ENCODE data around the gene MAPK12.

DNA sequence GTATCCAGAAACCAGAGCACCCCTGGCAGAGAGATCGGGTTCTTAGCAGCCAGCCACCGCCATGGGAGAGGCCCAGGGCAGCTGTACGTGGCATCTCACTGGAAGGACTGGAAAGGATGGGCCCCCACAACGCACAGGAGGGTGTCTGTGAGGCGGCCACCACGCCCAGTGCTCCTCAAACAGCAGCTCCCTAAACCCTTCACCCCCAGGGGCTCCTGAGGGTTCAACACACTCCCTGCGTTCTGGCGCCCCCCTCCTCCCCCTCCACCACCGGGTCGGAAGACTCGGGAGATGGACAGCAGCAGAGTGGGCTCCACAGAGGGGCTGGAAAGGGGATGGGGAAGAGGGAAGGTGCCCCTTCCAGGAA lies 1.1 kb downstream of the MAPK12 start:
- no peak for TF ChIP-seq CHD2 (IDR thresholded peaks at IDR 0.05; ENCODE audit: low read length)
- TF ChIP-seq POLR2A (IDR thresholded peaks at IDR 0.05; ENCODE audit: control extremely low read depth in 1 of 2, low read depth in 2 of 2, low read length in 2 of 2): 0 out of 3 replicates have a peak, but pooled peaks of 1 of the 2 experiments have one; percentile 6
- TF ChIP-seq POLR2AphosphoS5 (IDR thresholded peaks at IDR 0.05; ENCODE audit: low read depth, low read length): no peak
- TF ChIP-seq KDM5A (IDR thresholded peaks at IDR 0.05; ENCODE audit: low read length): no peak
- no peak for TF ChIP-seq RXRA (IDR thresholded peaks at IDR 0.05; ENCODE audit: insufficient read depth, low read depth, low read length)
- TF ChIP-seq RAD21 (IDR thresholded peaks at IDR 0.05 in 1 of 2, conservative IDR thresholded peaks at IDR 0.05 in 1 of 2; ENCODE audit: low read depth in 2 of 2, low read length in 2 of 2): no peak
- TF ChIP-seq NRF1 (IDR thresholded peaks at IDR 0.05; ENCODE audit: low read depth, low read length): no peak
- no peak for TF ChIP-seq TAF1 (IDR thresholded peaks at IDR 0.05; ENCODE audit: low read depth, low read length)

Measured in H1 (cell line).